HepG2 (cell line): ENCODE measurements around the gene OPRL1. TPM values are rescaled to one million over a fixed set of nuclear protein-coding genes. Genes with fewer than 3 reads are reported as not detected.
"Not testable (repeated sequence)": the region's sequence is repeated elsewhere in the genome, so short reads cannot be mapped to it uniquely, and the experiment has no call there.

Experiments used
- ATAC-seq: fragments of 200-7000 bp; cut with Tn5 transposase; 3 replicates; pipeline ENCODE4 v1.9.1; 2020; ENCODE audit warnings: mild to moderate bottlenecking, moderate library complexity
- BruUV-seq: library from RNA; stranded (reverse); fragments of 400-500 nt; replicated peaks from 2 replicates; lab custom pipeline; 2021; lab: Mats Ljungman, UMichigan
- CTCF ChIA-PET: fragments of 300-600 bp; formaldehyde crosslinking; extraction: SDS; loops from one replicate; lab custom pipeline; 2021; ENCODE audit warnings: low total read pairs, inconsistent platforms, low intra/inter-chr PET ratio; lab: Yijun Ruan, JAX
- POLR2A ChIA-PET: fragments of 350-600 bp; sonication (Branson Sonifier 250); formaldehyde crosslinking; loops from one replicate; lab custom pipeline; 2020; ENCODE audit warnings: antibody characterized with exemption, inconsistent platforms; lab: Yijun Ruan, JAX
- DNase-seq: peaks from one replicate; pipeline ENCODE4 v3.0.0-alpha.2; 2015; ENCODE audit warnings: low spot score
- FAIRE-seq: peaks from 3 replicates; lab custom pipeline; 2011; peaks lifted over from hg19 to GRCh38; lab: Jason Lieb, UNC
- H2AFZ ChIP-seq: one replicate; pipeline ENCODE4 v1.6.1; 2011; ENCODE audit warnings: low read length, inconsistent platforms
- H3K27ac ChIP-seq: fragments of 300-600 bp; 3 replicates; pipeline ENCODE4 v1.8.0; 2011; ENCODE audit warnings: mixed run types, mild to moderate bottlenecking, mixed read lengths, low read length, inconsistent platforms; ENCODE audit not compliant: insufficient read depth; ENCODE audit errors: extremely low read length
- H3K27me3 ChIP-seq, 2 experiments: fragments of 200-600 bp in 1 of 2; 2 replicates in 1 of 2; 3 replicates in 1 of 2; pipeline versions ENCODE4 v1.6.0 to v1.8.0; 2011; ENCODE audit warnings: low read length in 2 of 2, mild to moderate bottlenecking in 2 of 2, moderate library complexity in 2 of 2, inconsistent platforms in 1 of 2; ENCODE audit not compliant: insufficient read depth in 2 of 2, control insufficient read depth in 1 of 2
- H3K36me3 ChIP-seq, 2 experiments: fragments of 200-600 bp in 1 of 2; replicated peaks in 1 of 2; 2 replicates in 1 of 2; 3 replicates in 1 of 2; pipeline versions ENCODE4 v1.5.1 to v1.8.0; 2011; ENCODE audit warnings: low read length in 2 of 2, inconsistent platforms in 1 of 2; ENCODE audit not compliant: insufficient read depth in 2 of 2, control insufficient read depth in 1 of 2
- H3K4me1 ChIP-seq: 2 replicates; pipeline ENCODE4 v1.5.1; 2012; ENCODE audit warnings: low read length, inconsistent platforms; ENCODE audit not compliant: insufficient read depth
- H3K4me2 ChIP-seq: 2 replicates; pipeline ENCODE4 v1.6.0; 2011; ENCODE audit warnings: low read depth, low read length, inconsistent platforms
- H3K4me3 ChIP-seq, 3 experiments: fragments of 200-600 bp in 1 of 3; sonication (generic), shearing (Covaris generic) in 1 of 3; replicated peaks in 1 of 3; 2 replicates each; pipeline ENCODE4 v1.5.1; 2011 to 2016; ENCODE audit warnings: low read length in 3 of 3, inconsistent platforms in 2 of 3, low read depth in 2 of 3, mild to moderate bottlenecking in 2 of 3, control low read depth in 1 of 3, mixed read lengths in 1 of 3; ENCODE audit not compliant: insufficient read depth in 1 of 3
- H3K79me2 ChIP-seq: one replicate; pipeline ENCODE4 v1.6.1; 2011; ENCODE audit warnings: low read length, inconsistent platforms; ENCODE audit not compliant: insufficient read depth
- H3K9ac ChIP-seq: 2 replicates; pipeline ENCODE4 v1.6.0; 2011; ENCODE audit warnings: mild to moderate bottlenecking, low read depth, low read length, inconsistent platforms; ENCODE audit not compliant: insufficient read depth
- H3K9me3 ChIP-seq: 2 replicates; pipeline ENCODE4 v1.5.1; 2012; ENCODE audit warnings: mild to moderate bottlenecking, low read length
- H4K20me1 ChIP-seq: 2 replicates; pipeline ENCODE4 v1.6.0; 2011; ENCODE audit warnings: inconsistent platforms, mild to moderate bottlenecking, low read length, moderate library complexity; ENCODE audit not compliant: insufficient read depth
- ASH2L ChIP-seq: fragments of 300-600, 200-600 bp; sonication (generic); IDR thresholded peaks from 2 replicates; pipeline ENCODE4 v1.7.0; 2017; ENCODE audit warnings: low read depth, mild to moderate bottlenecking, moderate library complexity, mixed read lengths, low read length; ENCODE audit not compliant: insufficient read length
- HNF1A ChIP-seq, 2 experiments: sonication (generic) in 1 of 2; formaldehyde crosslinking in 1 of 2; IDR thresholded peaks; 2 replicates each; pipeline versions ENCODE4 v1.4.0 to v1.6.1; 2016 to 2020; ENCODE audit warnings: borderline replicate concordance in 1 of 2, low read depth in 1 of 2, mild to moderate bottlenecking in 1 of 2, missing genetic modification reagents in 1 of 2
- KDM5B ChIP-seq: sonication (generic); formaldehyde crosslinking; IDR thresholded peaks from 2 replicates; pipeline ENCODE4 v1.4.0; 2020; ENCODE audit warnings: missing genetic modification reagents, mild to moderate bottlenecking, borderline replicate concordance
- MAFF ChIP-seq: IDR thresholded peaks from 2 replicates; pipeline ENCODE4 v1.6.1; 2011; ENCODE audit warnings: low read depth, low read length, improper control_type of control experiment
- NONO ChIP-seq, 2 experiments: fragments of 450-650 bp in 1 of 2; sonication (generic) in 1 of 2; formaldehyde crosslinking in 1 of 2; IDR thresholded peaks in 1 of 2; conservative IDR thresholded peaks in 1 of 2; 2 replicates each; pipeline versions ENCODE4 v1.6.1 to v1.8.0; 2017 to 2022; ENCODE audit warnings: mild to moderate bottlenecking in 1 of 2, missing genetic modification reagents in 1 of 2, moderate library complexity in 1 of 2
- RAD51 ChIP-seq: fragments of 450-650 bp; IDR thresholded peaks from 2 replicates; pipeline ENCODE4 v1.6.1; 2016; ENCODE audit warnings: borderline replicate concordance
- TBX2 ChIP-seq: sonication (generic); formaldehyde crosslinking; IDR thresholded peaks from 2 replicates; pipeline ENCODE4 v1.5.0; 2020; ENCODE audit warnings: missing genetic modification reagents, mild to moderate bottlenecking, borderline replicate concordance
- TRAFD1 ChIP-seq: sonication (generic); formaldehyde crosslinking; IDR thresholded peaks from 2 replicates; pipeline ENCODE4 v1.5.1; 2020; ENCODE audit warnings: missing genetic modification reagents, mild to moderate bottlenecking, borderline replicate concordance
- WGBS: methylation state at CpG from one replicate; pipeline ENCODE4 v1.1.6; 2017; ENCODE audit warnings: low lambda C conversion rate; 5-methylcytosine and 5-hydroxymethylcytosine counted together
- in situ Hi-C: cut with HindIII; loops from 2 replicates; pipeline ENCODE4 v1.10.0; 2017; ENCODE audit warnings: low pct_unique_long_range_greater_than_20kb; ENCODE audit not compliant: extremely low pct_ligation_motif_present
- intact Hi-C: fragments of 100-400 bp; cut with micrococcal nuclease; formaldehyde crosslinking; loops from one replicate; pipeline ENCODE4 v1.10.0; 2022; ENCODE audit not compliant: unreplicated experiment
- polyA plus RNA-seq, 8 experiments: library from polyadenylated mRNA; depleted of rRNA in 3 of 8; stranded (reverse) in 7 of 8; unstranded in 1 of 8; fragments of >200 nt; fragmentation: Illumina TruSeq in 4 of 8; extraction: Trizol in 4 of 8; gene quantifications; 2 replicates each; pipeline versions ENCODE4 v1.2.1 to v1.2.3, GENCODE V29; 2011 to 2016; ENCODE audit warnings: low read depth in 4 of 8, missing spikeins in 1 of 8, mixed read lengths in 1 of 8; ENCODE audit not compliant: insufficient read depth in 1 of 8
- total RNA-seq, 5 experiments: library from RNA; depleted of rRNA; stranded (reverse); fragments of >200 nt; fragmentation: Illumina TruSeq; extraction: Trizol; gene quantifications; 2 replicates each; pipeline ENCODE4 v1.2.3, GENCODE V29; 2016; ENCODE audit warnings: low read depth in 1 of 5

The OPRL1 gene
- total and polyA plus RNA-seq, 2 of the 13 experiments (the other 11 are each of a cell fraction or from before 2014, with no cell fraction given), result 0.35 to 0.71 TPM

- Histone ChIP-seq H3K4me2 (no peak overlapping the region), H3K9me3 (no peaks in the 10 kb centered on the region), H3K27ac (no peak overlapping the region), H3K4me3 (no peak overlapping the region), H3K9ac (no peak overlapping the region), H3K36me3 (no peaks in the 10 kb centered on the region), H3K27me3 (peaks cover 29 to 68% of the 10 kb centered on the region in 2 experiments), H2AFZ (no peak overlapping the region), H3K4me1 (peaks cover 28% of the 10 kb centered on the region), H3K79me2 (no peaks in the 10 kb centered on the region), H4K20me1 (peaks cover 7% of the 10 kb centered on the region; the same call in 1 of the 2 replicates)
- BruUV-seq, result no TSS peak
- no peak for TF ChIP-seq KDM5B (CRISPR knock-in tag)
- TF ChIP-seq NONO (IDR thresholded peaks at IDR 0.05), result no peak
- no peak for TF ChIP-seq NONO (CRISPR knock-in tag; conservative IDR thresholded peaks at IDR 0.05)
- no peak for TF ChIP-seq ASH2L
- no peak for TF ChIP-seq TRAFD1 (CRISPR knock-in tag)
- no peak for TF ChIP-seq RAD51
- no peak for TF ChIP-seq TBX2 (CRISPR knock-in tag)
- TF ChIP-seq HNF1A (IDR thresholded peaks at IDR 0.05; ENCODE audit: low read depth), result no peak
- TF ChIP-seq HNF1A (CRISPR knock-in tag; IDR thresholded peaks at IDR 0.05; ENCODE audit: borderline replicate concordance), result no peak
- TF ChIP-seq MAFF, result no peak
- ATAC-seq (no peak), FAIRE-seq (no peak), DNase-seq (no peak)
- POLR2A ChIA-PET, result no interaction called here
- CTCF ChIA-PET, result no interaction called here
- in situ Hi-C loops (no loop called here), intact Hi-C loops (no loop called here)
- WGBS, result 60% methylated on average over 11 of the region's 11 CpGs
Measured at GRCh38 chr20:64086801-64087200, 6.9 kb downstream of the OPRL1 start.

- CTCF ChIA-PET, in situ Hi-C loops, H4K20me1 ChIP-seq, FAIRE-seq, H3K79me2 ChIP-seq, H3K4me3 ChIP-seq, BruUV-seq, H3K27ac ChIP-seq, H3K9ac ChIP-seq, intact Hi-C loops, H3K4me2 ChIP-seq, H2AFZ ChIP-seq, DNase-seq, H3K36me3 ChIP-seq, POLR2A ChIA-PET, ATAC-seq, H3K9me3 ChIP-seq: not testable (repeated sequence)
- H3K27me3 ChIP-seq, result peaks cover 31 to 73% of the 10 kb centered on the region in 2 experiments
- peaks cover 25% of the 10 kb centered on the region for H3K4me1 ChIP-seq
- 78% methylated on average over 10 of the region's 36 CpGs for WGBS
Measured at GRCh38 chr20:64087226-64087825, 7.4 kb downstream of the OPRL1 start.
